ENCODE results near the gene ABL1. TPM values are rescaled to one million over a fixed set of nuclear protein-coding genes. Genes with fewer than 3 reads are reported as not detected.

The ABL1 gene
- total RNA-seq, 1 experiment from 2014 or later = 9.9 TPM

DNA sequence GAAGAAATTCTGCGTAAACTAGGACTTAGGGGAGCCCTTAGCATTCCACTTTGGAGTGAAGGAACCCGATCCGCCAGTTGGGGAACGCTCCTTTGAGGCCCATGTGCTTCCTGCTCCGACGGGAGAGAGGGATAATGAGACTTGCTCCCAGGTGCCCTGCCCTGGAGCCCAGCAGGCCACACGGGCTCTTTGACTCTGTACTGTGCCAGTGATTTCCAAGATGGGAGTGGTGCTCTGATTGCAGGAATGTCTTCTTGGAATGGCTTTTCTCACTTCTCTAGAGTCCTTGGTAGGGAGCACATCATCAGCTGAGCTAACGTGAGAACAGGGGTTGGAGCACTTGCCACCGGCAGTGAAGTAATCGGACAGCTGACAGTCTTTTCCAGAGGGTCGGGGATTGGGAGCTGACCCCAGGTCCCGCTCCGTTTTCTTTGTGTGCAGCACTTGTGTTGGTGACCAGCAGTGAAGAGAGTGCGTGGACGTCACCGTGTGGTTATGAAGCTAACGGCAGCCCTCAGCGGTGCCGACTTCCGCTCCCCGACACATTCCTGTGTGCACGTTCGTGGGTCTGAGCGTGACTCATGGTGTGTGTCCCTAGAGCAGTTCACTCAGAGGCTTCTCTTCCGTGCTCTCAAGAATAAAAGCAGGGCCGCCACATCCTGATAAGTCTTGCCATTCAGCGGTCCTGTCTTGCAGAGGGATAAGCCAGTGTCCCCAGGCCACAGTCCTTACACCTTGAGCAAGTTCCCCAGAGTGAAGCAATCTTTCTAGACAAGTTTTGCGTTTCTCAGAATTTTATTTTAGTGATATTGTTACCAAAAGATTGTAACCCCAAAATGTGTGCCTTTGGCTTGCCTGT is 25.6 kb downstream of the ABL1 start:
- no peak overlapping the region for H3K9ac ChIP-seq (ENCODE audit: low read length)
- H3K4me3 ChIP-seq (ENCODE audit: low read length) = no peak overlapping the region
- H3K27me3 ChIP-seq (ENCODE audit: low read length) = no peaks in the 10 kb centered on the region
- H2AFZ ChIP-seq (ENCODE audit: low read length) = no peak overlapping the region
- no peaks in the 10 kb centered on the region for H3K9me2 ChIP-seq (replicated peaks; ENCODE audit: insufficient read depth, low read length)
- no peak for DNase-seq
- no peaks in the 10 kb centered on the region for H3K36me3 ChIP-seq (ENCODE audit: insufficient read depth, low read length)
- no peaks in the 10 kb centered on the region for H3K4me1 ChIP-seq (ENCODE audit: low read length)
- H3K4me2 ChIP-seq (ENCODE audit: low read depth, low read length, poor library complexity, severe bottlenecking) = no peak overlapping the region
- H3K79me2 ChIP-seq (ENCODE audit: low read length) = 0 out of 2 replicates have a peak, but pooled peaks cover 9% of the 10 kb centered on the region
- H3K27ac ChIP-seq (ENCODE audit: low read length) = no peak overlapping the region
- H3K9me3 ChIP-seq (ENCODE audit: low read length) = no peaks in the 10 kb centered on the region
- peaks cover 6% of the 10 kb centered on the region; the same call in 1 of the 2 replicates for H4K20me1 ChIP-seq (ENCODE audit: insufficient read depth, low read depth, low read length)

DNA sequence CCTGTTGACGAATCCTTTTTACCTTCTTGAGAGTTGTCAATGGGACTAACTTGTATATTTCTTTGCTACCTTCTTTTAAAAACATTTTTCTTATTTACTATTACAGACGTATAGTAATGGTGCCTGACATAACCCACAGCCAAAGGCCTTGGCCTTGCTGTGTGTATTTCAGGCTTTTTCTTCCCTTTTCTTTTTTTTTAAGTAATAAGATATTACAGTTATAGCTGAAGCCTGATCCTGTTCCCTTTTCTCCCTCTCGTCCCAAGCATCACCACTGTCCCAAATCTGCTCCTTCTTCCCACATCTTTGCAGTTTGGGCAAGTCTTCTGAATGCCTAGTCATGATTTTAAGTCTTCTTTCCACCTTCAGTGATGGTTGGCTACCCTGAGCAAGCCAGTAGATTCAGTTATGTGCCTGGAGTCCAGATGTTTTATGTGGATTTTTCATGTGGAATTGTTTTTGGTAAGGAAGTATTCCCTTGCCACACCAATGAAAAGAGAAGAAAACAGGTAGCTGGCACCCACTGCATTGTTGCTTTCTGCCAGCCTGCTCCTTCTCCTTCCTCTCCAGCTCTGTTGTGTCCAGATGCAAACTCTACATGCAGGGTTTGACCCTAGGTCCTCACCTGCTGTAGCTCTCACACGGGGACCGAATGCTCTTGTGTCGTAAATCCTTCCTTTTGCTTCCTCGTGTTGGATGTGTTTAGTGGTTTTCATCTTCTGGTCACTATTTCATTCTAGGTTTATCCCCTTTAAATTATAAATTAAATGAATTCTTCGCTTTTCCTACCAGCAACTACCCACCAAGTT is 26.5 kb downstream of the ABL1 start:
- Histone ChIP-seq H3K9me2 (replicated peaks; ENCODE audit: insufficient read depth, low read length) (no peaks in the 10 kb centered on the region), H3K27ac (ENCODE audit: low read length) (no peak overlapping the region), H3K36me3 (ENCODE audit: insufficient read depth, low read length) (no peaks in the 10 kb centered on the region), H3K79me2 (ENCODE audit: low read length) (0 out of 2 replicates have a peak, but pooled peaks cover 9% of the 10 kb centered on the region), H3K4me3 (ENCODE audit: low read length) (no peak overlapping the region), H3K4me2 (ENCODE audit: low read depth, low read length, poor library complexity, severe bottlenecking) (no peak overlapping the region), H3K9me3 (ENCODE audit: low read length) (no peaks in the 10 kb centered on the region), H4K20me1 (ENCODE audit: insufficient read depth, low read depth, low read length) (peaks cover 6% of the 10 kb centered on the region; the same call in 1 of the 2 replicates), H2AFZ (ENCODE audit: low read length) (no peak overlapping the region), H3K27me3 (ENCODE audit: low read length) (no peaks in the 10 kb centered on the region), H3K9ac (ENCODE audit: low read length) (no peak overlapping the region), H3K4me1 (ENCODE audit: low read length) (no peaks in the 10 kb centered on the region)
- no peak for DNase-seq

DNA sequence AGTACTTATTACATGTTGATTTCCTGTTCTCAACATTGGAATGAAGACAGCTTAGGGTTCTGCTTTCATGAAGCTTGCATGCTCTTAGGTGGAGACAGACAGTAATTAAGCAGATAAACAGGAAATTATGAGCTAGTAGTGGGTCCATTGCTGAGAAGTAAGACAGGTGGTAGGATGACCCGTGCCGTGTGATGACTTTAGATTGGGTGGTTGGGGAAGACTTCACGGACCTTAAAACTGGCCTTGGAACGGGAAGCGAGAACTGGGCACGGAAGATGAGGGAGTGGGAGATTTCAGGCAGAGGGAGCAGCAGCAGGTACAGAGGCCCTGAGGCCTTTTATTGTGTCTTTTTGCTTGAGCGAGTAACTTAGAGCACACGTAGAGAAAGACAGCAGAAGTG is 27.2 kb downstream of the ABL1 start:
- Histone ChIP-seq H3K79me2 (ENCODE audit: low read length) (peaks cover 9% of the 10 kb centered on the region; the same call in 1 of the 2 replicates), H3K27me3 (ENCODE audit: low read length) (no peaks in the 10 kb centered on the region), H3K4me3 (ENCODE audit: low read length) (no peak overlapping the region), H3K9ac (ENCODE audit: low read length) (no peak overlapping the region), H2AFZ (ENCODE audit: low read length) (no peak overlapping the region), H3K4me2 (ENCODE audit: low read depth, low read length, poor library complexity, severe bottlenecking) (no peak overlapping the region), H3K4me1 (ENCODE audit: low read length) (no peaks in the 10 kb centered on the region), H3K9me2 (replicated peaks; ENCODE audit: insufficient read depth, low read length) (no peaks in the 10 kb centered on the region), H3K27ac (ENCODE audit: low read length) (no peak overlapping the region), H4K20me1 (ENCODE audit: insufficient read depth, low read depth, low read length) (peaks cover 6% of the 10 kb centered on the region; the same call in 1 of the 2 replicates), H3K9me3 (ENCODE audit: low read length) (no peaks in the 10 kb centered on the region), H3K36me3 (ENCODE audit: insufficient read depth, low read length) (no peaks in the 10 kb centered on the region)
- no peak for DNase-seq

DNA sequence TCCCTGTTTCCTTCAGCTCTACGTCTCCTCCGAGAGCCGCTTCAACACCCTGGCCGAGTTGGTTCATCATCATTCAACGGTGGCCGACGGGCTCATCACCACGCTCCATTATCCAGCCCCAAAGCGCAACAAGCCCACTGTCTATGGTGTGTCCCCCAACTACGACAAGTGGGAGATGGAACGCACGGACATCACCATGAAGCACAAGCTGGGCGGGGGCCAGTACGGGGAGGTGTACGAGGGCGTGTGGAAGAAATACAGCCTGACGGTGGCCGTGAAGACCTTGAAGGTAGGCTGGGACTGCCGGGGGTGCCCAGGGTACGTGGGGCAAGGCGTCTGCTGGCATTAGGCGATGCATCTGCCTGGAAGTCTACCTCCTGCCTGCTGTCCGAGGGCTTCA is 27.7 kb downstream of the ABL1 start:
- no peak overlapping the region for H3K4me2 ChIP-seq (ENCODE audit: low read depth, low read length, poor library complexity, severe bottlenecking)
- H3K4me1 ChIP-seq (ENCODE audit: low read length) = no peaks in the 10 kb centered on the region
- H2AFZ ChIP-seq (ENCODE audit: low read length) = no peak overlapping the region
- peaks cover 6% of the 10 kb centered on the region; the same call in 1 of the 2 replicates for H4K20me1 ChIP-seq (ENCODE audit: insufficient read depth, low read depth, low read length)
- H3K36me3 ChIP-seq (ENCODE audit: insufficient read depth, low read length) = no peaks in the 10 kb centered on the region
- no peak overlapping the region for H3K27ac ChIP-seq (ENCODE audit: low read length)
- no peak overlapping the region for H3K9ac ChIP-seq (ENCODE audit: low read length)
- no peaks in the 10 kb centered on the region for H3K9me3 ChIP-seq (ENCODE audit: low read length)
- no peaks in the 10 kb centered on the region for H3K9me2 ChIP-seq (replicated peaks; ENCODE audit: insufficient read depth, low read length)
- H3K4me3 ChIP-seq (ENCODE audit: low read length) = no peak overlapping the region
- no peak for DNase-seq
- no peaks in the 10 kb centered on the region for H3K27me3 ChIP-seq (ENCODE audit: low read length)
- H3K79me2 ChIP-seq (ENCODE audit: low read length) = peaks cover 8% of the 10 kb centered on the region; the same call in 1 of the 2 replicates

DNA sequence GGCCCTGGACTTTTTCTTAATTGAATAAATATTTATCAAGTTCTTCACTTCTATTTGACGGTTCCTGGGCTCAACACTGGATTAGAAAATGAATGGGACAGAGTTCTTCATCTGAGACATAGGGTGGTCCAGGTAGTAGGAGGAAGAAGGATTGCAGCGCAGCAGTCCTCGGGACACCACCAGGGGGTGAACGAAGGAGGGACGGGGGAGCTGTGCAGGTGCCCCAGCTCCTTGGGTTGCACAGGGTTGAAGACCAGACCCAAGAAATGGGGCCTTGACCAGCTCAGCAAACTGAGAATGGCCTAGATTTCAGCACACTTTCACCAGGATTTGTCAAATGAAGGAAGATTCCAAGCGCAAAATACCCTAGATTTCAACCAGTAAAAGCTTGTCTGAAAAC is 29.5 kb downstream of the ABL1 start:
- Histone ChIP-seq H3K4me1 (ENCODE audit: low read length) (no peaks in the 10 kb centered on the region), H3K79me2 (ENCODE audit: low read length) (peaks cover 3% of the 10 kb centered on the region; the same call in 1 of the 2 replicates), H3K9me3 (ENCODE audit: low read length) (no peaks in the 10 kb centered on the region), H3K36me3 (ENCODE audit: insufficient read depth, low read length) (no peaks in the 10 kb centered on the region), H4K20me1 (ENCODE audit: insufficient read depth, low read depth, low read length) (peaks cover 6% of the 10 kb centered on the region; the same call in 1 of the 2 replicates), H2AFZ (ENCODE audit: low read length) (no peak overlapping the region), H3K27me3 (ENCODE audit: low read length) (no peaks in the 10 kb centered on the region), H3K4me2 (ENCODE audit: low read depth, low read length, poor library complexity, severe bottlenecking) (no peak overlapping the region), H3K9me2 (replicated peaks; ENCODE audit: insufficient read depth, low read length) (no peaks in the 10 kb centered on the region), H3K27ac (ENCODE audit: low read length) (no peak overlapping the region), H3K9ac (ENCODE audit: low read length) (no peak overlapping the region), H3K4me3 (ENCODE audit: low read length) (no peak overlapping the region)
- DNase-seq = no peak

DNA sequence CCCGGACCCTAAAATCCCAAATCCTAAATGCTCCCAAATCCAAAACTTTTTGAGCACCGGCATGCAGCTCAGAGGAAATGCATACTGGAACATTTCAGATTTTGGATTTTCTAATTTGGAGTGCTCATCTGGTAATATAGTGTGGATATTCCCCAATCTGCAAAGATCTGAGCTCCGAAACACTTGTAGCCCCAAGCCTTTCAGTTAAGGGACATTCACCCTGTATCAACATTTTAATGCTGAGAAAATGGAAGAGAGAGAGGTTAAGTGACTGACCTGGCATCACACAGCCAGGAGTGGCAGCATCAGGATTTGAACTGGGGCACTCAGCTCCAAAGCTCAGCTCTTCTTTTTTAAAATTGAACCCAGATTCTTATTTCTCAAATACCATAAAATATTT is 30.9 kb downstream of the ABL1 start:
- Histone ChIP-seq H3K4me2 (ENCODE audit: low read depth, low read length, poor library complexity, severe bottlenecking) (no peak overlapping the region), H3K4me3 (ENCODE audit: low read length) (no peak overlapping the region), H2AFZ (ENCODE audit: low read length) (no peak overlapping the region), H3K79me2 (ENCODE audit: low read length) (no peaks in the 10 kb centered on the region; the same call in 1 of the 2 replicates), H3K9me2 (replicated peaks; ENCODE audit: insufficient read depth, low read length) (no peaks in the 10 kb centered on the region), H3K9ac (ENCODE audit: low read length) (no peak overlapping the region), H3K27ac (ENCODE audit: low read length) (no peak overlapping the region), H4K20me1 (ENCODE audit: insufficient read depth, low read depth, low read length) (peaks cover 6% of the 10 kb centered on the region; the same call in 1 of the 2 replicates), H3K36me3 (ENCODE audit: insufficient read depth, low read length) (no peaks in the 10 kb centered on the region), H3K27me3 (ENCODE audit: low read length) (no peaks in the 10 kb centered on the region), H3K4me1 (ENCODE audit: low read length) (no peaks in the 10 kb centered on the region), H3K9me3 (ENCODE audit: low read length) (no peaks in the 10 kb centered on the region)
- no peak for DNase-seq

DNA sequence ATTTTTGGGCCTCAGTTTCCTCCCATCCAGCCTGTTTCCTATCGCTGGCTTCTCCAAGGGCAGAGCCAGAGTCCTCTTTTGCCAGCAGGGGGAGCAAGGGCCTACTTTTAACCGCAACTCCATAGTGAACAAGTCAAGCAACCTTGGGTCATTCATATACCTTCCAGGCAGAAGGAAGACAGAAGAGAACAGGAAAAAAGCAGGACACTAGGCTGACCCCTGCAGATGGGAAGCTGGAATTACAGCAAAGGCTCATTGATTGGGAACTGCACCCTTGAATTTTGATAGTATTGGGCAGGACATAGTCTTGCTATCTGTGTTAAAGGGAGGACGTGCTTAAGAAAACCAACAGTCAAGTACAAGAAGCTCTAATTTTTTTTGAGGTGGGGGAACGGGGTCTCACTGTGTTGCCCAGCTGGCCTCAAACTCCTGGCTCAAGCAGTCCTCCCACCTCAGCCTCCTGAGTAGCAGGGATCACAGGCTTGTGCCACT is 31.5 kb downstream of the ABL1 start:
- Histone ChIP-seq H2AFZ (ENCODE audit: low read length) (no peak overlapping the region), H3K9me2 (replicated peaks; ENCODE audit: insufficient read depth, low read length) (no peaks in the 10 kb centered on the region), H3K9me3 (ENCODE audit: low read length) (no peaks in the 10 kb centered on the region), H3K27ac (ENCODE audit: low read length) (no peak overlapping the region), H4K20me1 (ENCODE audit: insufficient read depth, low read depth, low read length) (peaks cover 6% of the 10 kb centered on the region; the same call in 1 of the 2 replicates), H3K4me1 (ENCODE audit: low read length) (no peaks in the 10 kb centered on the region), H3K27me3 (ENCODE audit: low read length) (no peaks in the 10 kb centered on the region), H3K9ac (ENCODE audit: low read length) (no peak overlapping the region), H3K36me3 (ENCODE audit: insufficient read depth, low read length) (no peaks in the 10 kb centered on the region), H3K4me2 (ENCODE audit: low read depth, low read length, poor library complexity, severe bottlenecking) (no peak overlapping the region), H3K4me3 (ENCODE audit: low read length) (no peak overlapping the region), H3K79me2 (ENCODE audit: low read length) (no peaks in the 10 kb centered on the region; the same call in 1 of the 2 replicates)
- DNase-seq = peak; percentile 82

DNA sequence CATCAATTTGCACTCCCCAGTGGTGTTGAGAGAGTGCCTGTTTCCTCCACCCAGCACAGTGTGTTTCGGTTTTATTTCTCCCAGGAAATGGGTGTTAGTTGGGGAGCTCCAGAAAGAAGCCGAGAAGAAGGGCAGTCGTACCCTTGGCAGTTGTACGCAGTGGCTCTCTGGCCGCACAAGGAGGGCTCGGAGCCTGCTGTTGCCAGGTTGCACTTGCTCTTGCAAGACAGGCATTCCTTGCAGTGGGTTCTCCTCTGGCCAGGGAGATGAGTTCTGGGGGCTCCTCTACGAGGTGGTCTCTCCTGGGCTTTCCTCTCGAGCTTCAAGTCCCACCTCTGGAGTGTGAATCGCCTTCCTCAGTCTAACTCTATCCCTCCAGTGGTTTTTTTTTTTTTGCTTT is 32.5 kb downstream of the ABL1 start:
- no peak overlapping the region for H3K9ac ChIP-seq (ENCODE audit: low read length)
- H3K4me1 ChIP-seq (ENCODE audit: low read length) = no peaks in the 10 kb centered on the region
- peaks cover 6% of the 10 kb centered on the region; the same call in 1 of the 2 replicates for H4K20me1 ChIP-seq (ENCODE audit: insufficient read depth, low read depth, low read length)

More for the DNA sequence above, 32.5 kb downstream of the ABL1 start:
- H2AFZ ChIP-seq (ENCODE audit: low read length) = no peak overlapping the region
- no peaks in the 10 kb centered on the region for H3K27me3 ChIP-seq (ENCODE audit: low read length)
- no peaks in the 10 kb centered on the region for H3K9me3 ChIP-seq (ENCODE audit: low read length)
- no peak overlapping the region for H3K4me3 ChIP-seq (ENCODE audit: low read length)
- H3K4me2 ChIP-seq (ENCODE audit: low read depth, low read length, poor library complexity, severe bottlenecking) = no peak overlapping the region
- H3K27ac ChIP-seq (ENCODE audit: low read length) = no peak overlapping the region
- peak; percentile 30 for DNase-seq
- no peaks in the 10 kb centered on the region; the same call in 1 of the 2 replicates for H3K79me2 ChIP-seq (ENCODE audit: low read length)
- 0 out of 2 replicates have a peak, but pooled peaks cover 3% of the 10 kb centered on the region for H3K36me3 ChIP-seq (ENCODE audit: insufficient read depth, low read length)
- H3K9me2 ChIP-seq (replicated peaks; ENCODE audit: insufficient read depth, low read length) = no peaks in the 10 kb centered on the region
